Measurements from ENCODE around the gene LPAR6. TPM values are rescaled to one million over a fixed set of nuclear protein-coding genes. Genes with fewer than 3 reads are reported as not detected.

Gene LPAR6
- total RNA-seq, 2 experiments from 2014 or later, result not detected

- no peak for DNase-seq (ENCODE audit: low spot score)
- CTCF ChIA-PET (ENCODE audit: unreplicated experiment), result no interaction called here
- H3K36me3 ChIP-seq (ENCODE audit: insufficient read depth, low read length), result peaks cover 33% of the 10 kb centered on the region
- intact Hi-C loops (cut with micrococcal nuclease; ENCODE audit: unreplicated experiment), result no loop called here
- no peak overlapping the region for H3K4me2 ChIP-seq (ENCODE audit: low read length)
- POLR2A ChIA-PET, result interaction anchor here (0.6 to 0.7 kb wide), 4 partner anchors 39 to 997 kb away, joined by 3 to 4 read pairs (median 4); no protein-coding TSS in a partner anchor
- no TSS peak for BruUV-seq (replicated peaks)
- no peak for TF ChIP-seq EZH2phosphoT487 (IDR thresholded peaks at IDR 0.05; ENCODE audit: borderline replicate concordance, low read depth, low read length)
- TF ChIP-seq CTCF (conservative IDR thresholded peaks at IDR 0.05; ENCODE audit: low read length), result no peak
- peaks cover 20% of the 10 kb centered on the region for H3K4me1 ChIP-seq (ENCODE audit: insufficient read depth, low read length, poor library complexity, severe bottlenecking)
- no peak overlapping the region for H2AFZ ChIP-seq (ENCODE audit: low read length)
- no peaks in the 10 kb centered on the region for H4K20me1 ChIP-seq (ENCODE audit: insufficient read depth, low read length)
- H3K9me2 ChIP-seq (ENCODE audit: insufficient read depth, low read length), result no peaks in the 10 kb centered on the region
- no peaks in the 10 kb centered on the region for H3K79me2 ChIP-seq (ENCODE audit: insufficient read depth, low read depth, low read length)
- no peaks in the 10 kb centered on the region for H3K9me3 ChIP-seq (ENCODE audit: low read length)
- H3K27ac ChIP-seq (ENCODE audit: low read depth, low read length, poor library complexity, severe bottlenecking), result no peak overlapping the region
- H3K4me3 ChIP-seq (ENCODE audit: low read depth, low read length, poor library complexity, severe bottlenecking), result no peak overlapping the region
Measured at GRCh38 chr13:48402325-48402932, 10.5 kb downstream of the LPAR6 start.

- no peaks in the 10 kb centered on the region for H3K79me2 ChIP-seq (ENCODE audit: insufficient read depth, low read depth, low read length)
- H3K36me3 ChIP-seq (ENCODE audit: insufficient read depth, low read length), result peaks cover 24% of the 10 kb centered on the region; the same call in 1 of the 2 replicates
- DNase-seq (ENCODE audit: low spot score), result no peak
- TF ChIP-seq EZH2phosphoT487 (IDR thresholded peaks at IDR 0.05; ENCODE audit: borderline replicate concordance, low read depth, low read length) (no peak), CTCF (conservative IDR thresholded peaks at IDR 0.05; ENCODE audit: low read length) (no peak)
- H3K4me1 ChIP-seq (ENCODE audit: insufficient read depth, low read length, poor library complexity, severe bottlenecking), result peaks cover 20% of the 10 kb centered on the region
- no peaks in the 10 kb centered on the region for H3K9me3 ChIP-seq (ENCODE audit: low read length)
- no peaks in the 10 kb centered on the region for H4K20me1 ChIP-seq (ENCODE audit: insufficient read depth, low read length)
- intact Hi-C loops (cut with micrococcal nuclease; ENCODE audit: unreplicated experiment), result loop anchor here (1.0 kb wide), 1 partner anchor 179 kb away; no protein-coding TSS in a partner anchor
- ChIA-PET CTCF (ENCODE audit: unreplicated experiment) (no interaction called here), POLR2A (no interaction called here)
- H3K4me2 ChIP-seq (ENCODE audit: low read length), result no peak overlapping the region
- no peak overlapping the region for H3K4me3 ChIP-seq (ENCODE audit: low read depth, low read length, poor library complexity, severe bottlenecking)
- H2AFZ ChIP-seq (ENCODE audit: low read length), result no peak overlapping the region
- H3K9me2 ChIP-seq (ENCODE audit: insufficient read depth, low read length), result no peaks in the 10 kb centered on the region
- H3K27ac ChIP-seq (ENCODE audit: low read depth, low read length, poor library complexity, severe bottlenecking), result no peak overlapping the region
- no TSS peak for BruUV-seq (replicated peaks)
Measured at GRCh38 chr13:48401480-48401879, 11.4 kb downstream of the LPAR6 start.

DNA sequence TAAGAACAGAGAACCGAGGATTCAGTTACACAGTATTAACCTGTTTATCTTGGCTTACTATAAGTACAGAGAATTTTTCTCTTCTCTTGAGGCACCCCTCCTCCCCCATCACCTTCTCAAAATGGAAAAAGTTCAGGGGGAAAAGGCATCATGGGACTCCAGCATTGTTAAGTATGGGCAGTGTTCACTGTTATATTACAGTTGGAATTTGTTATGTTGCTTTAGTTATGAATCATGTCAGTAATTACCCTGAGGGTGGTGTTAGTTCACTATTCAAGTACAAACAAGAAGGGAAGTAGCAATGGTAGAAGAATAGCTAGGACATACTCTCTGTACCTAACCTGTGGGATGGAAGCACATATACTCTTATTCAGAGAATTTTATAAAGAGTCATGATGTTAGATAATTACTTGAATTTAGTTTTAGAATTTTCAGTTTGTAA lies 12.0 kb downstream of the LPAR6 start:
- intact Hi-C loops (cut with micrococcal nuclease; ENCODE audit: unreplicated experiment), result loop anchor here (1.0 kb wide), 1 partner anchor 179 kb away; no protein-coding TSS in a partner anchor

More for the DNA sequence above, 12.0 kb downstream of the LPAR6 start:
- Histone ChIP-seq H3K27ac (ENCODE audit: low read depth, low read length, poor library complexity, severe bottlenecking) (no peak overlapping the region), H3K4me1 (ENCODE audit: insufficient read depth, low read length, poor library complexity, severe bottlenecking) (peaks cover 20% of the 10 kb centered on the region), H2AFZ (ENCODE audit: low read length) (no peak overlapping the region), H3K4me2 (ENCODE audit: low read length) (no peak overlapping the region), H3K9me2 (ENCODE audit: insufficient read depth, low read length) (no peaks in the 10 kb centered on the region), H3K9me3 (ENCODE audit: low read length) (no peaks in the 10 kb centered on the region), H3K79me2 (ENCODE audit: insufficient read depth, low read depth, low read length) (no peaks in the 10 kb centered on the region), H3K4me3 (ENCODE audit: low read depth, low read length, poor library complexity, severe bottlenecking) (no peak overlapping the region), H3K36me3 (ENCODE audit: insufficient read depth, low read length) (peaks cover 24% of the 10 kb centered on the region; the same call in 1 of the 2 replicates), H4K20me1 (ENCODE audit: insufficient read depth, low read length) (no peaks in the 10 kb centered on the region)
- peak; percentile 14 for DNase-seq (ENCODE audit: low spot score)
- BruUV-seq (replicated peaks), result no TSS peak
- POLR2A ChIA-PET, result no interaction called here
- CTCF ChIA-PET (ENCODE audit: unreplicated experiment), result no interaction called here
- no peak for TF ChIP-seq EZH2phosphoT487 (IDR thresholded peaks at IDR 0.05; ENCODE audit: borderline replicate concordance, low read depth, low read length)
- TF ChIP-seq CTCF (conservative IDR thresholded peaks at IDR 0.05; ENCODE audit: low read length), result peak; percentile 43; the same call in 1 of the 2 replicates
